HG03095 (cell line): Measurements from ENCODE around the gene VWA3A.
"Not testable (repeated sequence)": the region's sequence is repeated elsewhere in the genome, so short reads cannot be mapped to it uniquely, and the experiment has no call there.

Experiments
- ATAC-seq: cut with Tn5 transposase; IDR thresholded peaks from one replicate; pipeline ENCODE4 v1.9.1; 2021; ENCODE audit warnings: moderate library complexity; ENCODE audit not compliant: unreplicated experiment

The VWA3A gene

GRCh38 chr16:22128537-22128936 is 36.2 kb downstream of the VWA3A start:
- ATAC-seq = not testable (repeated sequence)

DNA sequence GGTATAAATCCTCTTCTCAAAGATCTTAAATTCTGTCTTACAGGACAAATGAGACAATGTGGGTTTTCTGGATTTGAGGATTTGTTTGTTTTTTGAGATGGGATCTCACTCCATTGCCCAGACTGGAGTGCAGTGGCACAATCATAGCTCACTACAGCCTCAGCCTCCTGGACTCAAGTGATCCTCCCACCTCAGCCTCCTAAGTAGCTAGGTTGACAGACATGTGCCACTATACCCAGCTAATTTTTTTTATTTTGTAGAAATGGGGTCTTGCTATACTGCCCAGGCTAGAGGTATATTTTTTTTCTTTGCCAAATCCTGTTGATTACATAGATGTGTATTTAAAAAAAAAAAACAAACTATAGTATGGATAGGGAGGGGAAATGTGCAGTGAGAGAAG is 38.2 kb downstream of the VWA3A start:
- no peak for ATAC-seq

GRCh38 chr16:22132801-22133200 is 40.5 kb downstream of the VWA3A start:
- ATAC-seq = no peak

DNA sequence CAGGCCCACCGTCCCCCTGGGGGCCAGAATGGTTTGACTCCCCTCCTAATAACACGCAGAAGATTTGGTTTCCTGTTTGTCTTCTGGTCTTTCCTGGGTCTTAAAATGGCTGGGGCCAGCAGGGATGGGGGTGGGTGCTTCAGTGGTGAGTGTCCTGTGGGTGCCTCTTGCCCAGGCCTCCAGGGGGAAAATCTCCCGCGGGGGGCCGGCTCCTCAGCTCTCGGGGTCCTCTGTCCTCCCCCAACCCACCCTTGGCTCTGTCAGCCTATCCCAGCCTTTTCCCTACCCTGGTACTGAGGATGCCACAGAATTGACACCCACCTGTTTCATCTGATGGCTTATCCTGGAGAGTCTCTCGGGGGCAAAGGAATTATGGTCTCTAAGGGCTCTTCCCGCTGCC is 46.1 kb downstream of the VWA3A start:
- no peak for ATAC-seq

DNA sequence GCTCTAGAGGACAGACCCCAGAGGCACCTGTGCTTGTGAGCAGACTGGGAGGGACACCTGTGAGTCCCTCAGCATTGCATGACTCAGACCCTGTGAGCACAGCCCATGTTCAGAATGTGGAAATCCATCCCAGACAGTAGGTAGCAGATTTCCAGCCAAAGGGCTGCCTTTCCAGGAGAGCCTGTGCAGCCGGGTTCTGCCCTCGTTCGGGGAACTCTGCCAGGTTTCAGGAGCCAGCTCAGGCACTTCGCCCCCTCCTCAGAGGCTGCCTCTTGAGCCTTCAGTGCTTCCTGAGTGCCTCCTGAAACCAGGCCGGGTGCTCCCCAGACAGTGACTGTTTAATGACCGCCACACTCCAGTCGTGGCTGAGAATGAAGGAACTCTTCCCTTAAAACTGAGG is 46.7 kb downstream of the VWA3A start:
- ATAC-seq = no peak

GRCh38 chr16:22139732-22140131 is 47.4 kb downstream of the VWA3A start:
- no peak for ATAC-seq

- no peak for ATAC-seq
Measured at GRCh38 chr16:22141767-22142166, 49.4 kb downstream of the VWA3A start.

DNA sequence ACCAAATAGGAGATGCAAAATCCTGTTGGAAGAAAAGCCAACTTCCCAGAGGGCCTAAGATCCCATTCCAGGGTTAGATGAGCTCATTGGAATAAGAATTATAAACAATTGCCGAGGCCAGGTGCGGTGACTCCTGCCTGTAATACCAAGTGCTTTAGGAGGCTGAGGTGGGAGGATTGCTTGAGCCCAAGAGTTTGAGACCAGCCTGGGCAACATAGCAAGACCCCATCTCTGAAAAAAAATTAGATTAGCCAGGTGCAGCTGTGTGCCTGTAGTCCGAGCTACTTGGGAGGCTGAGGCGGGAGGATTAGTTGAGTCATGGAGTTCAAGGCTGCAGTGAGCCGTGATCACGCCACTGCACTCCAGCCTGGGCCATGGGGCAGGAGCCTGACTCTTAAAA is 52.2 kb downstream of the VWA3A start:
- no peak for ATAC-seq

- no peak for ATAC-seq
Measured at GRCh38 chr16:22147853-22148252, 55.5 kb downstream of the VWA3A start.

GRCh38 chr16:22151246-22151998 is 59.1 kb downstream of the VWA3A start:
- no peak for ATAC-seq

- ATAC-seq = no peak
Measured at GRCh38 chr16:22152316-22152715, 60.0 kb downstream of the VWA3A start.

- not testable (repeated sequence) for ATAC-seq
Measured at GRCh38 chr16:22153078-22153477, 60.7 kb downstream of the VWA3A start.

- ATAC-seq = no peak
Measured at GRCh38 chr16:22161401-22161800, 69.1 kb downstream of the VWA3A start.

DNA sequence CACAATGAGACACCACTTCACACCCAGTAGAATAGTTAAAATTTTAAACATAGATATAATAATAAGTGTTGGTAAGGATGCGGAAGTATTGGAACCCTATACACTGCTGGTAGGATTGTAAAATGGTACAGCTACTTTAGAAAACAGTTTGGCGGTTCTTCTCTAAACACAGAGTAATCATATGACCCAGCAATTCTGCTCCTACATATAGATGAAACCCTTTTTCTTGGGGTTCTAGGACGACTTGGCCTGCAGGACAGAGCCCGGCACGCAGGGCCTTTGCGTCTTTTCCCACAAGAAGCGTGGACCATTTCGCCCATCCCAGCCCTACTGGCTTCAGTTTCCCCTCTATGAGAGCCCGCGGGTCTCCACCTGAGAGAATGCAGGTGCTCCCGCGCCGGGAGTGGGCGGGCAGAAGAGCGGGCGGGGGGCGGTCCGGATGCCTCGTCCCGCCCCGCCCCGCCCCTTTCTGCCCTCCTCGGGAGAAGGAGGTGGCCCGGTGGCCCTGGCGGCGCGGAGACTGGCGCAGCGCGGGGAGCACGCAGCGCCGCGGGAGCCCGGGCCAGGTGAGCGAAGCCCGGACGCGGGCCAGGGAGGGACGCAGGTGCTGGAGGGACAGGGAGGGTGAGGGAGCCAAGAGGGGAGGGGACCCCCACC is 69.8 kb downstream of the VWA3A start, which contains the start of gene SDR42E2:
Gene SDR42E2 (plus strand): TSS at position 508 of the 657 bp plus-strand sequence. CDS start 3,077 bp downstream, outside the sequence.
- ATAC-seq = no peak

DNA sequence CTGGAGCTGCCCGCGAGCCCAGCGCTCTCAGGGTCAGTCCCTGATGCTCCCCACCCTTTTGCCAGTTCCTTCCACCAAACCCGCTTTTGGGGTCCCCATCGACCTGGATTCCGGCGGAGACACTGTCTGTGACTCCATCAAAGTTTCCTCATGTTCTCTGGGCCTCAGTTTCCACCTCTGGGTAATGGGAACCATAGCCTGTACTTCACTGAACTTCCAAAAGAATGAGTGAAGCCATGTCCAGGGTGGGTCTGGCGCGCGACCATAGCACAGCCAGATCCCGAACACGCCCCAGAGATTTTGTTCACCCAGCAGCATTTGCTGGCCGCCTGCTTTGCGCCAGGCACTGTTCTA is 70.3 kb downstream of the VWA3A start:
- no peak for ATAC-seq

- no peak for ATAC-seq
Measured at GRCh38 chr16:22163806-22164205, 71.5 kb downstream of the VWA3A start.

DNA sequence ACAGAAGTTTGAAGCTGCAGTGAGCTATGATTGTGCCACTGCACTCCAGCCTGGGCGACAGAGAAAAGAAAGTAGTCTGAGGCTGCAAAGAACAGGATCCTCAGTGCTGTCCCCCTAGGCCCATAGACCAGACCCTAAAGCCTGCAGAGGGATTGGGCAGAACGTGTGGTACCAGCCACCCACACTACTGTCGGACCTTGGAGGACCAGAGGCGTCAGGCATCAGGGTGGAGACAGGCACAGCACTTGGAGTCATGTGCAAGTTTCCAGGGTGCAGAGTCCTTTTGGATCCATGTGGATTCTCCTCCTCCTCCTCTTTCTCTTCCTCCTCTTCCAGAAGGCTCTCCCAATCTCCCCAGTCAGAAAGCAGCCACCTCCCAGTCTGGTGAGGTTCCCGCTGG is 72.1 kb downstream of the VWA3A start:
- no peak for ATAC-seq

DNA sequence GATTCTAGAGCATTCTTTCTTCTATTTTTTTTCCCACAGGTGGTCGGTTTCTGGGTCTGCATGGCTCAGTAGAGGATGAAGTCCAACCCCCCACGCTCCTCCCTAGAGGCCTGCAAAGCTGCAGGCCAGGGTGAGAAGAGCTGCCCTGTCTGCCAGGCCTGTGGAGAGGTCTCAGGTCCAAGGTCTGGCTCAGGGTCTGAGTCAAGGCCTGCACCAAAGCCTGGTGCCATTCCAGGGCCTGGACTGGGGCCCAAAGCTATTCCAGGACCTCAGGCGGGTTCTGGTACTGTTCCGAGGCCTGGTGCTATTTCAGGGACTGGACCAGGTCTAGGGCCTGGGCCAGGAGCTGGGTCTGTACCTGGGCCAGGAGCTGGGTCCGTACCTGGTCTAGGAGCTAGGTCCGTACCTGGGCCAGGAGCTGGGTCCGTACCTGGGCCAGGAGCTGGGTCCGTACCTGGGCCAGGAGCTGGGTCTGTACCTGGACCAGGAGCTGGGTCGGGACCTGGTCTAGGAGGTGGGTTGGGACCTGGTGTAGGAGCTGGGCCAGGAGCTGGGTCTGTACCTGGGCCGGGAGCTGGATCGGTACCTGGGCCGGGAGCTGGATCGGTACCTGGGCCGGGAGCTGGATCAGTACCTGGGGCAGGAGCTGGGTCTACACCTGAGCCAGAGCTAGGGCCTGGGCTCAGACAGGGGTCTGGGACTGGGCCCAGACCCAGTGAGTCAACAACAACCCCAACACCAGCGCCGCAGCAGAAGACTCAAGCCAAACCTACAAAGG is 73.4 kb downstream of the VWA3A start:
- ATAC-seq = no peak

DNA sequence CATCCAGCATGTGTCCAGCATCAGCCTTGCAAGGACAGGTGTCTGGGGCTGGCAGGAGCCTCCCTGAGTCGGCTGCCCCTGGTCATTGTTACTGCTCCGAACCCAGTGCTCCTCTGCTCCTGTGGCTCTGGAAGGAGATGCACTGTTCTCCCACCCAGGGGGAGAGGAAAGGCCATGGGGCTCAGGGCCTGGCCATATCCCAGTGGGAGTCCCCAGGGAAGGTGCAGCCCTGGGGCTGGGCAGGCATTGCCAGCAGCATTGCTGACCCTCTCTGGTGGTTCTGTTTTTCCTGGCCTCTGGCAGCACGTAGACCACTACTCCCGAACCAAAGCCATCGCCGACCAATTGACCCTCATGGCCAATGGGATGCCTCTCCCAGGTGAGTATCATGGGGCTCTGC is 79.6 kb downstream of the VWA3A start:
- ATAC-seq = no peak

- not testable (repeated sequence) for ATAC-seq
Measured at GRCh38 chr16:22172642-22173041, 80.3 kb downstream of the VWA3A start.

GRCh38 chr16:22174642-22175041 is 82.3 kb downstream of the VWA3A start:
- ATAC-seq = no peak
